SU-DHL-6 (cell line): ENCODE data around the gene ABHD2.

Source experiments
- H2AFZ ChIP-seq: fragments of 200-600 bp; sonication (generic); 2 replicates; pipeline ENCODE4 v1.6.1; 2014; ENCODE audit warnings: low read depth, mild to moderate bottlenecking, moderate library complexity, mixed read lengths, antibody characterized with exemption, low read length; ENCODE audit not compliant: severe bottlenecking
- H3F3A ChIP-seq: fragments of 200-600 bp; shearing (Covaris generic); 2 replicates; pipeline ENCODE4 v1.6.0; 2016; ENCODE audit warnings: antibody characterized with exemption, mild to moderate bottlenecking; ENCODE audit not compliant: insufficient read depth
- H3K27ac ChIP-seq: fragments of 200-600 bp; sonication (generic); 2 replicates; pipeline ENCODE4 v1.5.1; 2016; ENCODE audit warnings: low read depth, mild to moderate bottlenecking, low read length, moderate library complexity, mixed read lengths
- H3K27me3 ChIP-seq: fragments of 200-600 bp; sonication (generic), shearing (Covaris generic); 2 replicates; pipeline ENCODE4 v1.6.0; 2014; ENCODE audit warnings: mild to moderate bottlenecking, low read length
- H3K36me3 ChIP-seq: fragments of 200-600 bp; sonication (generic); 2 replicates; pipeline ENCODE4 v1.6.1; 2014; ENCODE audit warnings: mild to moderate bottlenecking, low read length, mixed read lengths
- H3K4me2 ChIP-seq: fragments of 300-600, 200-600 bp; shearing (Covaris generic), sonication (generic); 2 replicates; pipeline ENCODE4 v1.6.0; 2014; ENCODE audit warnings: low read length, low read depth, mild to moderate bottlenecking; ENCODE audit not compliant: poor library complexity, severe bottlenecking
- H3K4me3 ChIP-seq: fragments of 200-600 bp; sonication (generic); 2 replicates; pipeline ENCODE4 v1.5.1; 2014; ENCODE audit warnings: antibody characterized with exemption, low read length, mild to moderate bottlenecking, mixed read lengths; ENCODE audit not compliant: insufficient read depth, poor library complexity, severe bottlenecking
- H3K79me2 ChIP-seq: fragments of 200-600 bp; sonication (generic); 2 replicates; pipeline ENCODE4 v1.6.1; 2014; ENCODE audit warnings: mild to moderate bottlenecking, low read length, moderate library complexity; ENCODE audit not compliant: insufficient read depth
- H3K9ac ChIP-seq: fragments of 200-600 bp; sonication (generic); 2 replicates; pipeline ENCODE4 v1.7.0; 2014; ENCODE audit warnings: mild to moderate bottlenecking, low read length
- H3K9me2 ChIP-seq: fragments of 200-600 bp; sonication (generic); replicated peaks from 2 replicates; pipeline ENCODE4 v1.6.1; 2014; ENCODE audit warnings: low read length; ENCODE audit not compliant: insufficient read depth
- H3K9me3 ChIP-seq: fragments of 200-600 bp; sonication (generic); 2 replicates; pipeline ENCODE4 v1.6.1; 2014; ENCODE audit warnings: low read length, mixed read lengths; ENCODE audit not compliant: insufficient read depth
- H4K20me1 ChIP-seq: fragments of 200-600 bp; sonication (generic); 2 replicates; pipeline ENCODE4 v1.6.1; 2014; ENCODE audit warnings: low read depth, mild to moderate bottlenecking, antibody characterized with exemption, low read length, moderate library complexity, mixed read lengths
- CTCF ChIP-seq: fragments of 200-600 bp; sonication (generic); IDR thresholded peaks from one replicate; pipeline ENCODE4 v1.5.1; 2017; ENCODE audit warnings: antibody characterized with exemption, mild to moderate bottlenecking, low read length, moderate library complexity; ENCODE audit not compliant: insufficient read depth, poor library complexity, severe bottlenecking
- EZH2phosphoT487 ChIP-seq: fragments of 200-600 bp; sonication (generic), shearing (Covaris generic); conservative IDR thresholded peaks from 2 replicates; pipeline ENCODE4 v1.6.1; 2018; ENCODE audit warnings: mild to moderate bottlenecking, antibody characterized with exemption, low read length, moderate library complexity, mixed read lengths

ABHD2 gene

GRCh38 chr15:89090791-89091626, 2.8 kb downstream of the ABHD2 start:
- Histone ChIP-seq H3K27ac (no peak overlapping the region), H3K9ac (no peak overlapping the region)

GRCh38 chr15:89091627-89092220, 3.5 kb downstream of the ABHD2 start:
- Histone ChIP-seq H3K9me2 (no peaks in the 10 kb centered on the region), H3K4me2 (no peak overlapping the region), H3K79me2 (no peaks in the 10 kb centered on the region)

More at GRCh38 chr15:89090791-89091626, 2.8 kb downstream of the ABHD2 start:
- Histone ChIP-seq H3K36me3 (no peaks in the 10 kb centered on the region), H3K9me2 (no peaks in the 10 kb centered on the region), H3K4me2 (no peak overlapping the region), H3K4me3 (no peak overlapping the region), H3K27me3 (no peaks in the 10 kb centered on the region), H3K9me3 (no peaks in the 10 kb centered on the region), H3K79me2 (no peaks in the 10 kb centered on the region), H4K20me1 (no peaks in the 10 kb centered on the region), H3F3A (no peaks in the 10 kb centered on the region), H2AFZ (no peak overlapping the region)
- no peak for TF ChIP-seq EZH2phosphoT487
- no peak for TF ChIP-seq CTCF

GRCh38 chr15:89093509-89093908, 5.3 kb downstream of the ABHD2 start:
- TF ChIP-seq CTCF = no peak
- no peak for TF ChIP-seq EZH2phosphoT487
- H3K4me3 ChIP-seq = no peak overlapping the region
- no peak overlapping the region for H3K9ac ChIP-seq
- no peak overlapping the region for H2AFZ ChIP-seq
- H3K27me3 ChIP-seq = no peaks in the 10 kb centered on the region
- no peaks in the 10 kb centered on the region for H3F3A ChIP-seq
- no peaks in the 10 kb centered on the region for H3K9me3 ChIP-seq
- no peaks in the 10 kb centered on the region for H3K36me3 ChIP-seq
- no peaks in the 10 kb centered on the region for H4K20me1 ChIP-seq
- H3K79me2 ChIP-seq = no peaks in the 10 kb centered on the region
- no peak overlapping the region for H3K27ac ChIP-seq
- no peaks in the 10 kb centered on the region for H3K9me2 ChIP-seq
- H3K4me2 ChIP-seq = no peak overlapping the region

More at GRCh38 chr15:89091627-89092220, 3.5 kb downstream of the ABHD2 start:
- Histone ChIP-seq H3K9ac (no peak overlapping the region), H3K36me3 (no peaks in the 10 kb centered on the region), H3K27me3 (no peaks in the 10 kb centered on the region), H3F3A (no peaks in the 10 kb centered on the region), H4K20me1 (no peaks in the 10 kb centered on the region), H2AFZ (no peak overlapping the region), H3K4me3 (no peak overlapping the region), H3K9me3 (no peaks in the 10 kb centered on the region), H3K27ac (no peak overlapping the region)
- TF ChIP-seq CTCF (no peak), EZH2phosphoT487 (no peak)
